ENCODE measurements around the gene SGSM2.

- TF ChIP-seq POLR2A (IDR thresholded peaks at IDR 0.05) = no peak
- no peak for TF ChIP-seq CTCF (IDR thresholded peaks at IDR 0.05)
Observed at GRCh38 chr17:2388683-2389055, 51.4 kb downstream of the SGSM2 start.
